NCI-H146 treated with DMSO at 0.1 percent for 48 hours (cell line): ENCODE data around the gene MC1R.
"Not testable (repeated sequence)": the region's sequence is repeated elsewhere in the genome, so short reads cannot be mapped to it uniquely, and the experiment has no call there.

Source experiments
- DNase-seq: peaks from one replicate; lab custom pipeline; 2025; ENCODE audit not compliant: unreplicated experiment; lab: John Stamatoyannopoulos, UW

MC1R gene

GRCh38 chr16:89913408-89914387, 5.0 kb upstream of the MC1R start:
- DNase-seq: no peak

DNA sequence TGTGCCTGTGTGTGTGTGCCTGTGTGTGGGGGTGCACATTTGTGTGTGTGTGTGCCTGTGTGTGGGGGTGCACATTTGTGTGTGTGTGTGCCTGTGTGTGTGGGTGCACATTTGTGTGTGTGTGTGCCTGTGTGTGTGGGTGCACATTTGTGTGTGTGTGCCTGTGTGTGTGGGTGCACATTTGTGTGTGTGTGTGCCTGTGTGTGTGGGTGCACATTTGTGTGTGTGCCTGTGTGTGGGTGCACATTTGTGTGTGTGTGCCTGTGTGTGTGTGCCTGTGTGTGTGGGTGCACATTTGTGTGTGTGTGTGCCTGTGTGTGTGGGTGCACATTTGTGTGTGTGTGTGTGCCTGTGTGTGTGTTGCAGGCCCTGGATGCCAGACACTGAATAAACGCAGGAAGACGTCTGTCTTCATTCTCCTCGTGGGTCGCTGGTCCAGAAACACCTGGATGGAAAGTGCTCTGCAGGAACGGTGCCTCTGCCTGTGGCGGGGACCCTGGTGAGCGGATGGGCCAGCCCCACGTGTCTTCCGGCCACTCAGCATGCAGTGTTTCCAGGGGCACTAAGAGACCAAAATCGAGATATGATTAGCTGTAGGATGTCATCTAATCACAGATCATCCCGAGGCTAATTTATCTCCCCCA, 3.9 kb upstream of the MC1R start:
- DNase-seq: not testable (repeated sequence)

GRCh38 chr16:89915303-89916232, 3.1 kb upstream of the MC1R start:
- DNase-seq: no peak

DNA sequence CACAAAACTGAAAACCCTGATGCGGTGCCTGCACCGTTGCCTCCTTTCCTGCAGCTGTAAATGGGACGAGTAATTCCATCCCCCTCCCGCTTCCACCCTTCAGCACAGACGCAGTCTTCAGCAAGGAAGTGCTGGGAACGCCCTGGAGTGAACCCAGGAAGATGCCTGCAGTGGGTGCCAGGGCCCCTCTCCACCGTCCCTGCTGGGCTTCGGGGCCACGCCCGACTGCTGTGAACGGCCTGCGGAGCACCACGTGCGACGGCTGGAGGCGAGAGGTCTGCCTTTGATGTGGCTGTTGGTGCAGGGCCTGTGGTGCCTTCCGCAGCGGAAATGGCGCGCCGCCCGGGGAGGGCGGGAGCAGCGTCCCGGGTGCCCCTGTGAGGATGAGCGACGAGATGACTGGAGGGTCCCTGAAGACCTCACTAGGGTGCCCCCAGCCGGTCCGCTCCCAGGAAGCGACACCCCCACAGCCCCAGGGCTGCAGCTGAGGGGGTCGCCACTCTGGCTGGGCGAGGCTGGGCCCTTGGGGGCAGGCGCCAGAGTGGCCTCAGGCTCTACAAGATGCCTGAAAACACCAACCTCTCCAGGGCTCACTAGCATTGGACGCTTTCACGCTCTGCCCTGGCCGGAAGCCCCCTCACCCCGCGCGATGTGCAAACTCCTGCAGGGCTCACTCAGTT, 749 bp upstream of the MC1R start:
- peak; percentile 37 for DNase-seq

- no peak for DNase-seq
These were observed 1.1 kb downstream of the MC1R start for GRCh38 chr16:89919535-89920406.

- DNase-seq: no peak
These were observed 2.1 kb downstream of the MC1R start for GRCh38 chr16:89920723-89921122.

DNA sequence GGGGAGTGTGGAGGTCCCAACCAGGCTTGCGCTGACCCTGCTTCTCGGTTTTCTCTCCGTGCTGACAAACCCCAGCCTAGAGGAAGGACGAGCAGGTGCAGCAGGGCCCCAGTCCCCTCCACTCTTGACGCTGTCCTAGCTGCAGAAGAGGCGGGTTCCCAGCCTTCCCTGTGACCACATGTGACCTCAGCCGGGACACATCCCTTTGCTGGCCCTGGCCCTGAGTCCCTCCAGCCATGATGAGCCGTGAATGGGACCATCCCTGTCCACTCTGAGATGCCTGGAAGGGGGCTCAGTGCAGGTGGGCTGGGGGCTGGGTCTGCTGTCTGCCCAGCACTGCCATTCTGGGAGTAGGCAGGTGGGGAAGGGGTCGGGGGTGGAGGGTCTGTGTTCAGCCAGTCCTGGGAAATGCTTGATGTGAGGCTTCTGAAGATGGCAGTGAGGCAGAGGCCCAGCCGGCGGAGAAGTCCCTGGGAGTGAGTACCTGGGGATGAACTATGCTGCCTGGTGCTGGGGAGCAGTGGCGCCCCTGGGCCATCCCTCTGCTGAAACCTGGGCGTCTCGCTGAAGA, 2.6 kb downstream of the MC1R start:
- DNase-seq: no peak

DNA sequence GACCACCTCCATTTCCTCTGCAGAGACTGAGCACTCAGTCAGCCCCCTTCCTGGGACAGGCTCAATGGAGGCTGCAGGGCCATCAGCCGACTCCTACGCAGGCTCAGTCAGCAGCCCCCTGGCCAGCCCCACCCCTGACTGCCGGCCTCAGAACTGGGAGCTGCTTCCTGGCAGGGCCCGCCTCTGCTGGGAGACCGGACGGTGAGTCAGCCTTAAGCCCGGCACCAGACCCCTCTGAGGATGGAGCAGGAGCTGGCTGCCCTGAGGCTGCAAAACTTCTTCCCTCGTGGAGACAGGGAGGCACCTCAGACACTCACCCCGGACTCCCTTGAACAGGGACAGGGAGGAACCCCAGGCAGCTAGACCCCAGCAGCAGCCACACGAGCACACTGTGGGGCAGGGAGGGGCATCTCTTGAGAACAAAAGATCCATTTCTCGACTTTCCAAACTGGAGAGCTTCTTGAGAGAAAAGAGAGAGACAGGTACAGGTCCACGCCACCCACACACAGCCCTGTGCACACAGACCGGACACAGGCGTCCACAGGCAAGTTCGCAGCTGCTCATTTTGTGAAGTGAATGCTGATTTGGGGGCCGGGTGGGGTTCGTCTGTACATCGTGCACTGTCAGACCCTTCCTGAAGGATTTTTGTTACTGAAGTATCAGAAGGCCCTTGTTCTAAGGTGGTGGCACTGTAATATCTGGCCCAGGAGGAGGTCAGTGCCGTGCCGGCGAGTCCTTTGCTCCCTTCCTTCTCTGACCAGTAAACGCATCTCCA, 3.2 kb downstream of the MC1R start:
- DNase-seq: peak; percentile 17

DNA sequence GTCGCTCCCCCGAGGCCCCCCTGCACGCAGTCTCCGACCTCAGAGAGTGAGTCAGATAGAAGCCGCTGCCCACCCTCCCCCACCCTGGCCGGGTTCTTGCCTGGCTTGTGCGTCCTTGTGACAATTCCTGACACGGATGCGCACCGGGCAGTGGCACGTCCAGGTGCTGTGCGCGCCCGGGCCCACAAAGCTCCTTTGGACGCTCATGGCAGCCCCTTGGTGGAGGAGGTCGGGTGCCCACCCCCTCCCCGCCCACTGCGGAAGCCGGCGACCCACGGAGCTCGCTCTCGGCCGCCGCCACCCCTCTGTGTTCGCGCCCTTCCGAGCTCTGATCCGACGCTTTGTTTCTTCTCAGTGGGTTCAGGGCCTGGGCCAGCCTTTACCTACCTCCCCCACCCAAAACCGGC, 3.8 kb downstream of the MC1R start:
- DNase-seq: no peak

DNA sequence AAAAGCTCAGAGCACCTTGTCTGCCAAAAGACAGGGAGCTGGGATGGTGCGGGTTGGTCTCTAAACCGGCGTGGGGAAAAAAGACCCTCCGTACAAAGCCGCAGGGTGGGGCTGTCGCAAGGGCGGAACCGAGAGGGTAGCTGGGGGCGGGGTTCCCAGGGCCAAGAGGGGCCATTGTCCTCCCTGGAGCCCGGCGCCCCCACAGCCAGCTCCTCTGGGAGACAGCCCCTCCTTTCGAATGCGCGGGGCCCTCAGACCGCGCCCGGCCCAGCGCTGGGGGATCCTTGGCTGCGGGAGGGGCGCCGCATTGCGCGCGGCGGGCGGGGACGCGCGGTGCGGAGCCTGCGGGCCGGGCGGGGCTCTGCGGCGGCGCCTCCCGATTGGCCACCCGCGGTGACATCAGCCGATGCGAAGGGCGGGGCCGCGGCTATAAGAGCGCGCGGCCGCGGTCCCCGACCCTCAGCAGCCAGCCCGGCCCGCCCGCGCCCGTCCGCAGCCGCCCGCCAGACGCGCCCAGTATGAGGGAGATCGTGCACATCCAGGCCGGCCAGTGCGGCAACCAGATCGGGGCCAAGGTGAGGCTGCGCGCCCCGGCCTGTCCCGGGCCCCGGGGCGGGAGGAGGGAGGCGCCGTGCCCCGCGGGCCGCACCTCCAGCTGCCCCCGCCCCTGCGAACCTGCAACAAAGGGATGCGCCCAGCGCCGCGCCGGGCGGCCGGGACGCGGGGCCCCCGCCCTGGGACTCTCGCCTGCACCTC, 4.4 kb downstream of the MC1R start, which contains the start of gene TUBB3:
Gene TUBB3, plus strand, starts transcription at position 459 of the 756 bp plus-strand sequence. Its CDS starts 60 bp downstream, at position 519.
- peak; percentile 56 for DNase-seq

GRCh38 chr16:89923640-89924296, 5.1 kb downstream of the MC1R start:
- peak; percentile 45 for DNase-seq

DNA sequence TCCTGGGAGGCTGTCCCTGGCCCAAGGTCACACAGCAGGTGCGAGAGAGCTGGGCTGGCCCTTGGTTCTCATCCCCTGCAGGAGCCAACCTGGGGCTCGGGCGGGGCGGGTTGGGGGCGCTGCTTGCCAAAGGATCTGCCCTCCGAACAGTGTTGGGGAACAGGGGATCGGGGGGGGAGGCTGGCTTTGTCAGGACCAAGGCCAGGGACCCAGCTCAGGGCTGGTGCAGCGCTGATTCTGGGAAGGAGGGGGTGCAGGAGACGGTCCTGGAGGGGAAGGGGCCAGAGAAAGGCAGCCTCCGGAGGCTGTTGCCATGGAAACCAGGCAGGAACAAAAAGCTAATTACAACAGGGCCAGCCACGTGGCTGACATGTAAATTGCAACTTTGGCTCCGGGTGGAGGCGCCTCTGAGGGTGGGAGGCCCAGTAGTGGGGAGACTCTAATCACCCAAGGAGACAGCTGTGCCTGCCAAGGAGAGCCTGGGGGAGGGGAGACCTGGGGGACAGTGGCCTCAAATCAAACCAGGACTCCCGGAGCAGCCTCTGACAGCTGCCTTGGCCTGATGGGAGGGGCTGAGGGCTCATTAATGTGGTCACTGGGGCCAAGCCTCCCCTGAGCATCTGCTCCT, 5.7 kb downstream of the MC1R start:
- peak; percentile 40 for DNase-seq

GRCh38 chr16:89924925-89925307, 6.3 kb downstream of the MC1R start:
- DNase-seq: no peak

- DNase-seq: no peak
These were observed 7.0 kb downstream of the MC1R start for GRCh38 chr16:89925596-89926079.

- DNase-seq: no peak
These were observed 12.7 kb downstream of the MC1R start for GRCh38 chr16:89931305-89931896.

DNA sequence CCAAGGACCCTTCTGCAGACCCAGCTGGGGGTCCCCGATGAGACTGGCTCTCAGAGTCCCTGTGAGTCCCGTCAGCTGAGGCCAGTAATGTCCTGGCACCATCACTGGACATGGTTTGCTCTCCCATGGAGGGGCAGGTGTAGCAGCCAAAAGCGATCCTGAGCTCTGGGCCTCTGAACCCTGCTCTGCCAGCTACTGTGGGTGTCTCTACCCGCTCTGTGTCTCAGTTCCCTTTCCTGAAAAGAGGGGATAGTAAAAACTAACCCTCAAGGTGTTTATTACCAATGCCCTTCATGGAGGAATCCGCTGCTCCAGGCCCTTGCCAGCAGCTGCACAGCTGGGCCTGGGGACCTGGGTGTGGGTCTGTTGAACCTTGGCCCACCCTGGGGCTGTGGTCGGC, 13.3 kb downstream of the MC1R start:
- no peak for DNase-seq
